HEK293 (cell line): ENCODE measurements around the gene HLA-DQA1.
"Not testable (repeated sequence)": the region's sequence is repeated elsewhere in the genome, so short reads cannot be mapped to it uniquely, and the experiment has no call there.

Experiments used
- CTCF ChIA-PET: fragments of 350-600 bp; formaldehyde crosslinking; extraction: SDS; loops from one replicate; lab custom pipeline; 2021; ENCODE audit warnings: antibody characterized with exemption; lab: Yijun Ruan, JAX
- POLR2A ChIA-PET: fragments of 300-600 bp; formaldehyde crosslinking; extraction: SDS; loops from one replicate; lab custom pipeline; 2020; ENCODE audit warnings: antibody characterized with exemption, inconsistent platforms; lab: Yijun Ruan, JAX
- H3K27ac ChIP-seq: fragments of 200-500 bp; sonication (Bioruptor generic); 2 replicates; pipeline ENCODE4 v1.5.1; 2014; ENCODE audit warnings: low read depth, low read length, control low read depth, inconsistent platforms; ENCODE audit errors: extremely low read depth
- H3K36me3 ChIP-seq, 2 experiments: fragments of 200-500 bp in 1 of 2; sonication (Bioruptor generic) in 1 of 2; 1 replicate in 1 of 2; 2 replicates in 1 of 2; pipeline ENCODE4 v1.5.1; 2014 to 2017; ENCODE audit warnings: inconsistent platforms in 2 of 2, low read length in 2 of 2; ENCODE audit not compliant: control insufficient read depth in 2 of 2, insufficient read depth in 1 of 2
- H3K4me1 ChIP-seq: fragments of 200-500 bp; sonication (Bioruptor generic); 2 replicates; pipeline ENCODE4 v1.5.1; 2014; ENCODE audit warnings: mild to moderate bottlenecking, low read length, inconsistent platforms; ENCODE audit not compliant: control insufficient read depth, insufficient read depth
- H3K4me3 ChIP-seq: 2 replicates; pipeline ENCODE4 v1.5.1; 2011; ENCODE audit warnings: low read depth, mild to moderate bottlenecking, control low read depth, low read length, moderate library complexity
- H3K9me3 ChIP-seq: fragments of 200-500 bp; sonication (Bioruptor generic); 2 replicates; pipeline ENCODE4 v1.5.1; 2014; ENCODE audit warnings: low read depth, low read length, inconsistent platforms; ENCODE audit not compliant: control insufficient read depth, insufficient read depth
- ZFP69B ChIP-seq: fragments of 450-650 bp; formaldehyde crosslinking; IDR thresholded peaks from 2 replicates; pipeline ENCODE4 v1.5.1; 2016; ENCODE audit warnings: missing biosample characterization, missing genetic modification characterization
- ZNF202 ChIP-seq: fragments of 450-650 bp; formaldehyde crosslinking; IDR thresholded peaks from 2 replicates; pipeline ENCODE4 v1.5.1; 2016; ENCODE audit warnings: missing biosample characterization, missing genetic modification characterization, borderline replicate concordance
- ZNF214 ChIP-seq: fragments of 450-650 bp; formaldehyde crosslinking; IDR thresholded peaks from 2 replicates; pipeline ENCODE4 v1.5.1; 2017; ENCODE audit warnings: missing biosample characterization, mild to moderate bottlenecking, missing genetic modification characterization, borderline replicate concordance
- ZNF239 ChIP-seq: fragments of 450-650 bp; formaldehyde crosslinking; IDR thresholded peaks from 2 replicates; pipeline ENCODE4 v1.5.1; 2016; ENCODE audit warnings: missing biosample characterization, missing genetic modification characterization
- ZNF324 ChIP-seq: fragments of 450-650 bp; formaldehyde crosslinking; IDR thresholded peaks from 2 replicates; pipeline ENCODE4 v1.5.1; 2016; ENCODE audit warnings: missing biosample characterization, missing genetic modification characterization
- ZNF664 ChIP-seq: fragments of 450-650 bp; formaldehyde crosslinking; IDR thresholded peaks from 2 replicates; pipeline ENCODE4 v1.5.1; 2016; ENCODE audit warnings: missing biosample characterization, missing genetic modification characterization
- ZNF791 ChIP-seq: fragments of 450-650 bp; formaldehyde crosslinking; IDR thresholded peaks from 2 replicates; pipeline ENCODE4 v1.5.1; 2016; ENCODE audit warnings: missing biosample characterization, missing genetic modification characterization
- ZNF830 ChIP-seq: fragments of 450-650 bp; IDR thresholded peaks from 2 replicates; pipeline ENCODE4 v1.5.0; 2018; ENCODE audit warnings: missing biosample characterization, missing genetic modification characterization, low read depth, mild to moderate bottlenecking, moderate library complexity
- ZXDB ChIP-seq: fragments of 450-650 bp; formaldehyde crosslinking; IDR thresholded peaks from 2 replicates; pipeline ENCODE4 v1.5.1; 2016; ENCODE audit warnings: missing biosample characterization, missing genetic modification characterization
- TF ChIP-seq, protein P1 (sequence below): IDR thresholded peaks from 2 replicates; pipeline ENCODE4 v1.6.1; 2011; ENCODE audit warnings: mild to moderate bottlenecking, low read depth, low read length, borderline replicate concordance
- TF ChIP-seq, protein P2 (sequence below): fragments of 450-650 bp; formaldehyde crosslinking; IDR thresholded peaks from 2 replicates; pipeline ENCODE4 v1.5.1; 2017; ENCODE audit warnings: missing biosample characterization, missing genetic modification characterization
- TF ChIP-seq, protein P3 (sequence below): fragments of 450-650 bp; formaldehyde crosslinking; IDR thresholded peaks from 2 replicates; pipeline ENCODE4 v1.5.1; 2016; ENCODE audit warnings: missing biosample characterization, missing genetic modification characterization
- TF ChIP-seq, protein P4 (sequence below): fragments of 450-650 bp; formaldehyde crosslinking; IDR thresholded peaks from 2 replicates; pipeline ENCODE4 v1.5.1; 2016; ENCODE audit warnings: missing biosample characterization, missing genetic modification characterization
- TF ChIP-seq, protein P5 (sequence below): fragments of 450-650 bp; formaldehyde crosslinking; IDR thresholded peaks from 2 replicates; pipeline ENCODE4 v1.5.1; 2016; ENCODE audit warnings: missing biosample characterization, missing genetic modification characterization

The HLA-DQA1 gene

DNA sequence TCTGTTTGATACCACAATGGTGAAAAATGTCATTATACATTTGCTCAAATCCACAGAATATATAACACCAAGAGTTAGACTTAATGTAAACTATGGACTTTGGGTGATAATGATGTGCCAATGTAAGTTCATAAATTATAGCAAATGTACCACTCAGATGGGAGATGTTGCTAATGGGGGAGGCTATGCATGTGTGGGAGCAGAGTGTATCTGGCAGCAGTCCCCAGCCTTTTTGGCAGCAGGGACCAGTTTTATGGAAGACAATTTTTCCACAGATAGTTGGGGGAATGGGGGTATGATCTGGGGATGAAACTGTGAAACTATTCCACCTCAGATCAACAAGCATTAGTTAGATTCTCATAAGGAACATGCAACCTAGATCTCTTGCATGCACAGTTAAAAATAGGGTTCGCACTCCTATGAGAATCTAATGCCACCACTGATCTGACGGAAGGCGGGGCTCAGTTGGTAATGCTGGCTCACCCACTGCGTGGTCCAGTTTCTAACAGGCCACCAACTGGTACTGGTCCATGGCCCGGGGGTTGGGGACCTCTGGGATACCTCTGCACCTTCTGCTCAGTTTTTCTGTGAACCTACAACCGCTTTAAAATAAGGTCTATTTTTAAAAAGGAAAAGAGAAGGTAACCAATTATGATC lies 8.0 kb downstream of the HLA-DQA1 start:
- POLR2A ChIA-PET, result no interaction called here
- CTCF ChIA-PET, result interaction anchor here (0.6 to 1.6 kb wide), 3 partner anchors 47 to 144 kb away, joined by 3 to 8 read pairs (median 6); no protein-coding TSS in a partner anchor
- TF ChIP-seq ZFP69B (tag by site-specific recombination), result no peak
- TF ChIP-seq ZNF239 (tag by site-specific recombination), result no peak
- TF ChIP-seq, protein P1, sequence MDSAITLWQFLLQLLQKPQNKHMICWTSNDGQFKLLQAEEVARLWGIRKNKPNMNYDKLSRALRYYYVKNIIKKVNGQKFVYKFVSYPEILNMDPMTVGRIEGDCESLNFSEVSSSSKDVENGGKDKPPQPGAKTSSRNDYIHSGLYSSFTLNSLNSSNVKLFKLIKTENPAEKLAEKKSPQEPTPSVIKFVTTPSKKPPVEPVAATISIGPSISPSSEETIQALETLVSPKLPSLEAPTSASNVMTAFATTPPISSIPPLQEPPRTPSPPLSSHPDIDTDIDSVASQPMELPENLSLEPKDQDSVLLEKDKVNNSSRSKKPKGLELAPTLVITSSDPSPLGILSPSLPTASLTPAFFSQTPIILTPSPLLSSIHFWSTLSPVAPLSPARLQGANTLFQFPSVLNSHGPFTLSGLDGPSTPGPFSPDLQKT, result no peak
- TF ChIP-seq ZXDB (tag by site-specific recombination), result no peak
- TF ChIP-seq, protein P2, sequence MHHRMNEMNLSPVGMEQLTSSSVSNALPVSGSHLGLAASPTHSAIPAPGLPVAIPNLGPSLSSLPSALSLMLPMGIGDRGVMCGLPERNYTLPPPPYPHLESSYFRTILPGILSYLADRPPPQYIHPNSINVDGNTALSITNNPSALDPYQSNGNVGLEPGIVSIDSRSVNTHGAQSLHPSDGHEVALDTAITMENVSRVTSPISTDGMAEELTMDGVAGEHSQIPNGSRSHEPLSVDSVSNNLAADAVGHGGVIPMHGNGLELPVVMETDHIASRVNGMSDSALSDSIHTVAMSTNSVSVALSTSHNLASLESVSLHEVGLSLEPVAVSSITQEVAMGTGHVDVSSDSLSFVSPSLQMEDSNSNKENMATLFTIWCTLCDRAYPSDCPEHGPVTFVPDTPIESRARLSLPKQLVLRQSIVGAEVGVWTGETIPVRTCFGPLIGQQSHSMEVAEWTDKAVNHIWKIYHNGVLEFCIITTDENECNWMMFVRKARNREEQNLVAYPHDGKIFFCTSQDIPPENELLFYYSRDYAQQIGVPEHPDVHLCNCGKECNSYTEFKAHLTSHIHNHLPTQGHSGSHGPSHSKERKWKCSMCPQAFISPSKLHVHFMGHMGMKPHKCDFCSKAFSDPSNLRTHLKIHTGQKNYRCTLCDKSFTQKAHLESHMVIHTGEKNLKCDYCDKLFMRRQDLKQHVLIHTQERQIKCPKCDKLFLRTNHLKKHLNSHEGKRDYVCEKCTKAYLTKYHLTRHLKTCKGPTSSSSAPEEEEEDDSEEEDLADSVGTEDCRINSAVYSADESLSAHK (tag by site-specific recombination), result no peak
- no peak for TF ChIP-seq ZNF830 (tag by site-specific recombination)
- TF ChIP-seq ZNF664, result no peak
- TF ChIP-seq, protein P3, sequence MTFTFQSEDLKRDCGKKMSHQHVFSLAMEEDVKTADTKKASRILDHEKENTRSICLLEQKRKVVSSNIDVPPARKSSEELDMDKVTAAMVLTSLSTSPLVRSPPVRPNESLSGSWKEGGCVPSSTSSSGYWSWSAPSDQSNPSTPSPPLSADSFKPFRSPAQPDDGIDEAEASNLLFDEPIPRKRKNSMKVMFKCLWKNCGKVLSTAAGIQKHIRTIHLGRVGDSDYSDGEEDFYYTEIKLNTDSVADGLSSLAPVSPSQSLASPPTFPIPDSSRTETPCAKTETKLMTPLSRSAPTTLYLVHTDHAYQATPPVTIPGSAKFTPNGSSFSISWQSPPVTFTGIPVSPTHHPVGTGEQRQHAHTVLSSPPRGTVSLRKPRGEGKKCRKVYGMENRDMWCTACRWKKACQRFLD (tag by site-specific recombination), result no peak
- no peak for TF ChIP-seq ZNF214 (tag by site-specific recombination)
- TF ChIP-seq, protein P4, sequence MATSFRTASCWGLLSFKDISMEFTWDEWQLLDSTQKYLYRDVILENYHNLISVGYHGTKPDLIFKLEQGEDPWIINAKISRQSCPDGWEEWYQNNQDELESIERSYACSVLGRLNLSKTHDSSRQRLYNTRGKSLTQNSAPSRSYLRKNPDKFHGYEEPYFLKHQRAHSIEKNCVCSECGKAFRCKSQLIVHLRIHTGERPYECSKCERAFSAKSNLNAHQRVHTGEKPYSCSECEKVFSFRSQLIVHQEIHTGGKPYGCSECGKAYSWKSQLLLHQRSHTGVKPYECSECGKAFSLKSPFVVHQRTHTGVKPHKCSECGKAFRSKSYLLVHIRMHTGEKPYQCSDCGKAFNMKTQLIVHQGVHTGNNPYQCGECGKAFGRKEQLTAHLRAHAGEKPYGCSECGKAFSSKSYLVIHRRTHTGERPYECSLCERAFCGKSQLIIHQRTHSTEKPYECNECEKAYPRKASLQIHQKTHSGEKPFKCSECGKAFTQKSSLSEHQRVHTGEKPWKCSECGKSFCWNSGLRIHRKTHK, result no peak
- TF ChIP-seq, protein P5, sequence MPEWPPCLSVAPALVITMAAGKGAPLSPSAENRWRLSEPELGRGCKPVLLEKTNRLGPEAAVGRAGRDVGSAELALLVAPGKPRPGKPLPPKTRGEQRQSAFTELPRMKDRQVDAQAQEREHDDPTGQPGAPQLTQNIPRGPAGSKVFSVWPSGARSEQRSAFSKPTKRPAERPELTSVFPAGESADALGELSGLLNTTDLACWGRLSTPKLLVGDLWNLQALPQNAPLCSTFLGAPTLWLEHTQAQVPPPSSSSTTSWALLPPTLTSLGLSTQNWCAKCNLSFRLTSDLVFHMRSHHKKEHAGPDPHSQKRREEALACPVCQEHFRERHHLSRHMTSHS, result no peak
- TF ChIP-seq, all 188 proteins: peak for 0
- no peaks in the 10 kb centered on the region for H3K36me3 ChIP-seq
- H3K9me3 ChIP-seq, result no peaks in the 10 kb centered on the region
- no peak overlapping the region for H3K27ac ChIP-seq
- peaks cover 8% of the 10 kb centered on the region for H3K4me1 ChIP-seq
- H3K4me3 ChIP-seq, result no peak overlapping the region

DNA sequence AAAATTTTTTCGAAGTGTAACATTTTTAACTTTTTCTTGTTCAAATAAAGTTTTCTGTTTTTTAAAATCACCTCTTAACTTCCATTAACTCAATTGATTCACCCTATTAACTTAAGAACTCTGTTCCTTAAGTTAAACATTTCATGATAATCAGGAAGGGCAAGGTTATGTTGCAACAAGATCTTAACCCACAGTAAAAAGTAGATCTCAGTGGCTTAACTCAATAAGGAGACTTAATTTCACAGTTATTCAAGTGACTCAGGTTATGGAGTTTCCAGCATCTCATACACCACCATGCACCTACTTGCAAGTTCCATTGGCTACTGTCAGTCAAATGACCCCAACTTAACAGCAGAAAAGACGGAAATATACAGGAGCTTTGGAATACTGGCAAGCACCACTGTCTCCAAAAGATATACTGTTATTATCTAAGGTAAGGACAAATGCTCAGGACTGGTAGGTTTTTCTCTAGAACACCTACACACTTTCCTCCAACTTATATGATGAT lies 18.1 kb downstream of the HLA-DQA1 start:
- Histone ChIP-seq H3K27ac (no peak overlapping the region), H3K36me3 (no peaks in the 10 kb centered on the region), H3K9me3 (no peaks in the 10 kb centered on the region), H3K4me3 (no peak overlapping the region), H3K4me1 (no peaks in the 10 kb centered on the region)
- TF ChIP-seq ZNF324 (tag by site-specific recombination), result no peak
- TF ChIP-seq ZNF202, result no peak
- TF ChIP-seq ZNF791 (tag by site-specific recombination), result no peak
- CTCF ChIA-PET, result interaction anchor here (0.9 kb wide), 1 partner anchor 33 kb away, joined by 3 read pairs; no protein-coding TSS in a partner anchor
- POLR2A ChIA-PET, result no interaction called here

DNA sequence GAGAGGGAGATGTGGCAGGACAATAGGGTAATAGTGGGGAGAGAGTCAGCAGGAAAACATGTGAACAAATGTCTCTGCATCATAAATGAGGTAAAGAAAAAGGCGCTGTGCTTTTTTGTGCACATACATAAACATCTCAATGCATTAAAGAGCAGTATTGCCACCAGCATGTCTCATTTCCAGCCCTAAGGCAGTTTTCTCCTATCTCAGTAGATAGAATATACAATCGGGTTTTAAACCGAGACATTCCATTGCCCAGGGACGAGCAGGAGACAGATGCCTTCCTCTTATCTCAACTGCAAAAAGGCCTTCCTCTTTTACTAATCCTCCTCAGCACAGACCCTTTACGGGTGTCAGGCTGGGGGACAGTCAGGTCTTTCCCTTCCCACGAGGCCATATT lies 20.1 kb downstream of the HLA-DQA1 start:
- CTCF ChIA-PET, H3K4me1 ChIP-seq, POLR2A ChIA-PET, H3K4me3 ChIP-seq, H3K9me3 ChIP-seq, H3K27ac ChIP-seq: not testable (repeated sequence)
- H3K36me3 ChIP-seq, result peaks cover 0 to 15% of the 10 kb centered on the region in 2 experiments; a peak in 1 of 3 replicates

DNA sequence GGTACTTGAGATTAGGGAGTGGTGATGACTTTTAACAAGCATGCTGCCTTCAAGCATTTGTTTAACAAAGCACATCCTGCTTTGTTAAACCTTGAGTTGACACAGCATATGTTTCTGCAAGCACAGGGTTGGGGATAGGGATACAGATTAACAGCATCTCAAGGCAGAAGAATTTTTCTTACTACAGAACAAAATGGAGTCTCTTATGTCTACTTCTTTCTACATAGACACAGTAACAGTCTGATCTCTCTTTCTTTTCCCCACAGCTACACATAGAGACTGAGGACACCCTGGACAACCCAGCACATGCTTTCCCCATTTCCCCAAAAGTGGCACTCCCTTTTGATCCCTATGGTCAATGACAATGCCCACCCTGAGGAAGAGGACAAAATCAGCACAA lies 20.6 kb downstream of the HLA-DQA1 start:
- H3K4me3 ChIP-seq, CTCF ChIA-PET: not testable (repeated sequence)
- H3K36me3 ChIP-seq, result peaks cover 0 to 15% of the 10 kb centered on the region in 2 experiments; a peak in 1 of 3 replicates

More for the DNA sequence above, 20.6 kb downstream of the HLA-DQA1 start:
- H3K4me1 ChIP-seq, H3K27ac ChIP-seq, POLR2A ChIA-PET, H3K9me3 ChIP-seq: not testable (repeated sequence)
